ENCODE data around the gene OPCML.

GRCh38 chr11:133503236-133503635 lies 29.1 kb downstream of the OPCML start:
- TF ChIP-seq CTCF (IDR thresholded peaks at IDR 0.05) (no peak), EP300 (IDR thresholded peaks at IDR 0.05) (no peak)

All from esophagus muscularis mucosa (tissue), 3 donors.